H1 (cell line): ENCODE results near the gene JDP2. TPM values are rescaled to one million over a fixed set of nuclear protein-coding genes. Genes with fewer than 3 reads are reported as not detected.

Experiments used
- SIX5 ChIP-seq: IDR thresholded peaks from 2 replicates; pipeline ENCODE4 v1.6.1; 2011; ENCODE audit warnings: mild to moderate bottlenecking, low read depth, low read length
- polyA plus RNA-seq, 7 experiments: library from polyadenylated mRNA; depleted of rRNA in 3 of 7; stranded (reverse) in 5 of 7; unstranded in 2 of 7; fragments of >200 nt in 5 of 7; fragments of 200-250 nt in 2 of 7; gene quantifications; 1 replicate in 5 of 7; 2 replicates in 1 of 7; 4 replicates in 1 of 7; pipeline versions ENCODE4 v1.2.1 to v1.2.3, GENCODE V29; 2011 to 2013; ENCODE audit warnings: missing spikeins in 2 of 7, mixed read lengths in 2 of 7
- total RNA-seq: library from RNA; stranded (reverse); fragmentation: NEBNext Ultra II Directional; extraction: Animal tissue kit (Norgen Biotek cat#: 25700); gene quantifications from 2 replicates; pipeline ENCODE4 v1.2.1, GENCODE V29; 2021

Gene JDP2
- total and polyA plus RNA-seq, 2 of the 8 experiments (the other 6 are each of a cell fraction or from before 2014, with no cell fraction given): 8.9 to 27.2 TPM

DNA sequence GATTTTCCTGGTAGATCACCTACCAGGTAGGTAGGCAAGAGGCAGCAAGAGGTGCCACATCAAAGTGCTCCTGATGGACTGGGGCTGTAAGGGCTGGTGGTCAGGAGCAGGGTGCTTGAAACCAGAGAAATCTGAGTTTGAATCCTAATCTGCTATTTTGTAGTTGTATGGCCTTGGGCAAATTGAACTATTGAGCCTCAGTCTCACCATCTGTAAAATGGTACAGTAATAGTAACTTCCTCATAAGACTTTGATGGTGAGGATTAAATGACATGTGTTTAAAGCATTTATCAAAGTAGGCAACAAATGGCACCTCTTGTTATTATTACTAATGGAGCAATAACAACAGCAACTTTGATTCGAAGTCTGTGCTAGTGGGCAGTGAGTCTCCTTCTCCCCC is 32.0 kb downstream of the JDP2 start (continued):
- no peak for TF ChIP-seq SIX5
